CD8-positive, alpha-beta memory T cell (primary cell): ENCODE data around the gene BST2. TPM values are rescaled to one million over a fixed set of nuclear protein-coding genes. Genes with fewer than 3 reads are reported as not detected.

Source experiments
- CTCF ChIA-PET: fragments of 350-600 bp; sonication (Branson Sonifier 250); formaldehyde crosslinking; loops from one replicate; lab custom pipeline; 2021; ENCODE audit warnings: antibody characterized with exemption; lab: Charles Lee
- POLR2A ChIA-PET: fragments of 350-600 bp; sonication (Branson Sonifier 250); formaldehyde crosslinking; loops from one replicate; lab custom pipeline; 2021; ENCODE audit warnings: antibody characterized with exemption; lab: Charles Lee
- DNase-seq, 5 donors: peaks; one replicate each; pipeline versions ENCODE4 v3.0.0 to v3.0.0-alpha.2; 2020 to 2022; ENCODE audit warnings: mixed read lengths in 1 of 5
- H3K27ac ChIP-seq: one replicate; pipeline ENCODE4 v1.7.0; 2013; ENCODE audit warnings: low read depth, mild to moderate bottlenecking, low read length, moderate library complexity
- H3K27me3 ChIP-seq: 2 replicates; pipeline ENCODE4 v1.7.0; 2013; ENCODE audit warnings: low read length, mild to moderate bottlenecking; ENCODE audit not compliant: insufficient read depth, poor library complexity, severe bottlenecking
- H3K36me3 ChIP-seq: 2 replicates; pipeline ENCODE4 v1.7.0; 2013; ENCODE audit warnings: mild to moderate bottlenecking, low read length, moderate library complexity; ENCODE audit not compliant: insufficient read depth
- H3K4me1 ChIP-seq: 2 replicates; pipeline ENCODE4 v1.7.0; 2013; ENCODE audit warnings: mild to moderate bottlenecking, low read length, moderate library complexity; ENCODE audit not compliant: insufficient read depth
- H3K4me3 ChIP-seq: 2 replicates; pipeline ENCODE4 v1.7.0; 2013; ENCODE audit warnings: mild to moderate bottlenecking, low read length
- H3K9me3 ChIP-seq: 2 replicates; pipeline ENCODE4 v1.7.0; 2013; ENCODE audit warnings: mild to moderate bottlenecking, low read length
- H3K27ac Mint-ChIP-seq, 8 donors: one replicate each; pipeline ENCODE4 v1.8.0; 2020 to 2021; ENCODE audit warnings: mixed read lengths in 8 of 8, mild to moderate bottlenecking in 6 of 8, inconsistent platforms in 3 of 8, moderate library complexity in 3 of 8
- H3K27me3 Mint-ChIP-seq, 2 donors: one replicate each; pipeline ENCODE4 v1.8.0; 2020 to 2021; ENCODE audit warnings: mixed read lengths in 2 of 2, mild to moderate bottlenecking in 1 of 2, moderate library complexity in 1 of 2
- H3K36me3 Mint-ChIP-seq, 3 donors: one replicate each; pipeline ENCODE4 v1.8.0; 2020 to 2021; ENCODE audit warnings: mixed read lengths in 3 of 3, inconsistent platforms in 1 of 3, mild to moderate bottlenecking in 1 of 3
- H3K4me1 Mint-ChIP-seq, 3 donors: one replicate each; pipeline ENCODE4 v1.8.0; 2020 to 2021; ENCODE audit warnings: mixed read lengths in 3 of 3, inconsistent platforms in 1 of 3, mild to moderate bottlenecking in 1 of 3
- H3K4me3 Mint-ChIP-seq, 7 donors: one replicate each; pipeline ENCODE4 v1.8.0; 2020 to 2021; ENCODE audit warnings: mixed read lengths in 7 of 7, mild to moderate bottlenecking in 6 of 7, moderate library complexity in 4 of 7, inconsistent platforms in 2 of 7
- H3K9me3 Mint-ChIP-seq, 5 donors: one replicate each; pipeline ENCODE4 v1.8.0; 2020 to 2022; ENCODE audit warnings: mixed read lengths in 5 of 5, mild to moderate bottlenecking in 3 of 5, moderate library complexity in 2 of 5, inconsistent platforms in 1 of 5
- polyA plus RNA-seq: library from polyadenylated mRNA; unstranded; fragments of 300-500 nt; fragmentation: Illumina TruSeq; gene quantifications from one replicate; pipeline ENCODE4 v1.2.3, GENCODE V29; 2021
- total RNA-seq, 2 experiments: library from RNA; stranded (reverse); gene quantifications; one replicate each; pipeline ENCODE4 v1.2.3, GENCODE V29; 2021

BST2 gene
- total and polyA plus RNA-seq, 3 experiments from 2014 or later: 116 to 192 (median 124) TPM

DNA sequence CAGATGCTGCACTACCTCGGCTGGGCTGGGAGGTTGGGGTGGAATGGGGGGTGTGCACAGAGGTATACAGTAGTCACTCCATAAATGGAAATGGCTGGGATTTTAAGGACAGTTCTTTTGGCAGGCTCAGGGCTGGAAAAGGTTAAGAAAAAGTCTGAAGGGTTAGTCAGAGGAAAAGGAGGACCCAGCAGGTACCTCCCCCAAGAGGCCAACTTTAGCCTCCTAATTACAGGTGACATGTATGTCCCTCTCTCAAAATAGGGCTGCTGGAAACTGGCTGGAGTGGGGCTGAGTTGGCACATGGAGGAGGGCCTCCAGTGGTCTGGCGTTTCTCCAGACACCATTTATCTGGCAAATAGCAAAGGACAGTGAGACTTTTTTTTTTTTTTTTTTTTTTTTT lies 12.4 kb downstream of the BST2 start:
- Mint-ChIP-seq H3K27me3 (peaks cover 0 to 2% of the 10 kb centered on the region in 2 donors), H3K9me3 (peaks cover 0 to 2% (median 0%) of the 10 kb centered on the region in 5 donors), H3K36me3 (peaks cover 0 to 3% (median 0%) of the 10 kb centered on the region in 3 donors), H3K4me3 (no peak overlapping the region), H3K27ac (no peak overlapping the region), H3K4me1 (peaks cover 15 to 29% (median 20%) of the 10 kb centered on the region in 3 donors)
- Histone ChIP-seq H3K9me3 (no peaks in the 10 kb centered on the region), H3K27ac (no peak overlapping the region), H3K4me3 (no peak overlapping the region), H3K36me3 (no peaks in the 10 kb centered on the region), H3K27me3 (no peaks in the 10 kb centered on the region), H3K4me1 (peaks cover 20% of the 10 kb centered on the region)
- ChIA-PET CTCF (no interaction called here), POLR2A (no interaction called here)
- no peak for DNase-seq

DNA sequence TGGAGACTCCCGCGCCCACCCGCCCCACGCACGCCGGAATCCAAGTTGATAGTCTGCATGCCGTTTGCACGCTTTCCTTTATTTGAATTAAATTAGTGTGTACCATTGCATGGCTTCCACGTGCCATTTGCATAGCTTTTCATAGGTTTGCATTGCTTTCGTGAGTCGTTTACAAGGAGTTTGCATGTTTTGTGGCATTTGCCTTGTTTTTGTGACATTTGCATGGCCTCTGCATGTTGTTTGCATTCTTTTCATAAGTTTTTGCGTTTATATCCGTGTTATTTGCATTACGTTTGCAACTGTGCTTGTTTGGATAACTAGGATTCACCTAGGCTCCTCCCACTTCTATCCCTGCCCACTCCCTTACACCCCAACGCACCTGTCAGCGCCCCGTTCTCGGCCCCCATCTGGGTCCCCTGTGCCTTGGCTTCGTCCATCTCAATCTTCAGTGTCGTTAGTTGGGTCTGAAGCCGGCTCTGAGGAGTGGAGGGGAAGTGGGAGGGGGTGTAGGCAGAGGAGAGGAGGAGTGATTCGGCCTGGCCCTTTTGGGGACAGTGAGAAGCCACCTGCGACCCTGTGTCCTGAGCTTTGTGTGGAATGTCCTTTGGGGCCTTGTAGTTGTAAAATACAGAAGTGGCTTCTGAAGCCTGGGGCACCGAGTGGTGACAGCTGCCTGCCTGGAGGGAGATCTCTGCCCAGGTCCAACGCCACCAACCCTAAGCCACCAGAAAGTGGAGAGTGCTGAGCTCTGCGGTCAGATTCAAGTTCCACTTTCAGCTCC lies 13.9 kb downstream of the BST2 start:
- Histone ChIP-seq H3K4me3 (peak overlapping the region; percentile 57), H3K9me3 (no peaks in the 10 kb centered on the region), H3K27ac (no peak overlapping the region), H3K27me3 (no peaks in the 10 kb centered on the region), H3K4me1 (peaks cover 20% of the 10 kb centered on the region), H3K36me3 (no peaks in the 10 kb centered on the region)
- peaks cover 15 to 29% (median 20%) of the 10 kb centered on the region in 3 donors for H3K4me1 Mint-ChIP-seq
- CTCF ChIA-PET: interaction anchor here (0.7 to 4.0 kb wide), 5 partner anchors 15 to 136 kb away, joined by 3 to 21 read pairs (median 3); partner anchors contain the start of genes BST2 and MRPL34
- POLR2A ChIA-PET: interaction anchor here (0.6 to 1.2 kb wide), 2 partner anchors 11 to 28 kb away, joined by 7 to 10 read pairs; partner anchors contain the start of gene MVB12A
- peak overlapping the region; percentile 63 to 94 (median 76) for H3K4me3 Mint-ChIP-seq
- H3K9me3 Mint-ChIP-seq: peaks cover 0 to 2% (median 0%) of the 10 kb centered on the region in 5 donors
- no peaks in the 10 kb centered on the region for H3K36me3 Mint-ChIP-seq
- H3K27ac Mint-ChIP-seq: peak overlapping the region in 3 of 8 donors; percentile 17 to 55 (median 27)
- peaks cover 0 to 2% of the 10 kb centered on the region in 2 donors for H3K27me3 Mint-ChIP-seq
- no peak for DNase-seq

DNA sequence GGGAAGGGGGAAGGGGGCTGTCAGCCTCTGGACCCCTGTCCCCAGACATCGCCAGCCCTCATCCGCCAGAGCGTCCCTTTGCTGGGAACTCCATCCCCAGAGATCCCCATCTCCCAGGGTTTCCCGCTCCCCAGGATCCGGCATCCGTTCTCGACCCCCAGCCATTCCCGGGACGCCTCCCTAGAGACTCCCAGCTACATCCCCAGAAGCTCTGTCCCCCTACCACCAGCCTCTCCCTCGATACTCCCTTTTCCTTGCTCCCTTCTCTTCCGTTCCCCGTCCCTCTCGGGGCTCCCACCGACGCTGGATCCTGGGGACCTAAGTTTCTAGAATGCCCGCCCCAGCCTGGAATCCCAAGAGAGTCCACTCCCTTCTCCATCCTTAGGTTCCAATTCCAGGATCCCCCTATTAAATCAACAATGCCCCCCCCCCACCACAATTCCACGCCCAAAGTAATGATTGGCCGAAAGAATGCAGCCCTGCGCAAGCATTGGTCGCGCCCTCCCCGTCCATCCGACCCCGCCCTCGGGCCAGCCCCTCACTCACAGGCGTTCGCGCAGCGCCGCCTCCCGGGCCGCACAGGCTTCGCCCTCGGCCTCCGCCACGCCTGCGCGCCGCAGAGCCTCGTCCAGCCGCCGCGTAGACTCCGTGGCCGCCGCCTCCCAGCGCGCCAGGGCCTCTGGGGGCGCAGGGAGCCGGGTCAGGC lies 14.6 kb downstream of the BST2 start:
- Mint-ChIP-seq H3K4me1 (peaks cover 15 to 29% (median 20%) of the 10 kb centered on the region in 3 donors), H3K27ac (peak overlapping the region in 3 of 8 donors; percentile 48 to 86 (median 61))
- POLR2A ChIA-PET: interaction anchor here (0.9 to 1.2 kb wide), 2 partner anchors 29 to 89 kb away, joined by 3 to 7 read pairs; partner anchors contain the start of gene MVB12A

DNA sequence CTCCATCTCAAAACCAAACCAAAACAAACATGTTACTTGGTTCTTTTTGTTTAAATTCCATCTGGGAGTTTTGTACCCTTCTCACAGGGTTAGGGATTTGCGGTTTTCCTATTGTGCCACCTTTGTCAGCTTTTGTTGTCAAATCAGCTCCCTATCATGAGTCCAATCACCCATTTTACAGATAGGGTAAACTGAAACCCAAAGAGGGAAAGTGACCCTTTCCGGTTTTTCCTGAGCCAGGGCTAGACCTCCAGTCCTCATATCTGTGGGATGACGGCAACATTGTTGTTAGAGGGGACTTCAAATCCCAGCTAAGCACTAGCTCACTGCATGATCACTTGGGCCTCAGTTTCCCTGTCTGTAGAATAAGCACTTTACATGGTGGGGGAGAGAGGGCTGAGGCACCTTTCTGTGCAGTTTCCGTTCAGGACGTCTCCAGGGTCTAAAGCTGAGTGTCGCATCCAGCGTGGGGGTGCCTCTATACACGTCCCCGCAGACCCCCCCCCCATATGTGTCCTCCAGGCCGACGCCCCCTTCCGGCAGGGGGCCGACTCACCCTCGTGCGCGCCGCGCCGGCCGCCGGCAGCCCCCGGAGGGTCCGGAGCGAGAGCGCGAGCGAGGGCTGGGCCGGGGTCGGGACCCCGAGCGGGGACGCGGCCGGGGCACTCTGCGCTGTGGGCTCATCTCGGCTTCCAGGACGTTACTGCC lies 15.3 kb downstream of the BST2 start:
- Histone ChIP-seq H3K4me3 (peak overlapping the region; percentile 64), H3K9me3 (no peaks in the 10 kb centered on the region), H3K27me3 (no peaks in the 10 kb centered on the region), H3K4me1 (peaks cover 18% of the 10 kb centered on the region), H3K36me3 (no peaks in the 10 kb centered on the region), H3K27ac (no peak overlapping the region)
- CTCF ChIA-PET: interaction anchor here (0.6 to 4.0 kb wide), 11 partner anchors 16 to 265 kb away, joined by 3 to 21 read pairs (median 3); partner anchors contain the start of genes BST2 and NXNL1
- Mint-ChIP-seq H3K4me1 (peaks cover 13 to 26% (median 18%) of the 10 kb centered on the region in 3 donors), H3K27me3 (peaks cover 0 to 2% of the 10 kb centered on the region in 2 donors), H3K9me3 (peaks cover 0 to 2% (median 0%) of the 10 kb centered on the region in 5 donors), H3K27ac (no peak overlapping the region), H3K36me3 (no peaks in the 10 kb centered on the region), H3K4me3 (peak overlapping the region; percentile 16 to 94 (median 89))
- POLR2A ChIA-PET: interaction anchor here (0.9 kb wide), 1 partner anchor 88 kb away, joined by 3 read pairs; no protein-coding TSS in a partner anchor
- DNase-seq: peak in 1 of 5 donors; percentile 15

More for the DNA sequence above, 14.6 kb downstream of the BST2 start:
- H3K9me3 ChIP-seq: no peaks in the 10 kb centered on the region
- H3K4me1 ChIP-seq: peaks cover 20% of the 10 kb centered on the region
- H3K27me3 ChIP-seq: no peaks in the 10 kb centered on the region
- no peaks in the 10 kb centered on the region for H3K36me3 Mint-ChIP-seq
- H3K36me3 ChIP-seq: no peaks in the 10 kb centered on the region
- peak; percentile 81 to 88 (median 86) for DNase-seq
- no peak overlapping the region for H3K27ac ChIP-seq
- peak overlapping the region; percentile 76 to 94 (median 89) for H3K4me3 Mint-ChIP-seq
- peaks cover 0 to 2% of the 10 kb centered on the region in 2 donors for H3K27me3 Mint-ChIP-seq
- H3K4me3 ChIP-seq: peak overlapping the region; percentile 64
- CTCF ChIA-PET: interaction anchor here (1.5 to 4.0 kb wide), 3 partner anchors 15 to 69 kb away, joined by 3 to 21 read pairs (median 4); partner anchors contain the start of genes BST2 and NXNL1
- peaks cover 0 to 2% (median 0%) of the 10 kb centered on the region in 5 donors for H3K9me3 Mint-ChIP-seq

DNA sequence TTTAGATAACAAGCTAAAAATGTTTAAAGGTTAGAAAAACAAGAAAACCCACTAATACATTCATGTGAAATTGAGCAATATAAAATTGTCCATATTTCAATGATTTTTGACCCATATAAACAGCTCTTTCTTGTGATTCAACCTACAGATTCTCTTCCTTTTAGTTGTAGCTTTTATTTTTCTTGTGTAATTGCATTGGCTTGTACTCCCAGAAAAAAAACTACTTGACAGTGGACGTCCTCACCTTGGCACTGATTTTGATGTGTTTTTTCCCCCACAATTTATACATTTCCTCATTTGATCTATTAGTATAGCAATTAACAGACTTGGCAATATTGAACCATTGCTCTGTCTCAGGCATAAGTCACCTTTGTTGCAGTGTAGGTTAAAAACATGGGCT lies 16.1 kb downstream of the BST2 start:
- peak overlapping the region in 2 of 7 donors; percentile 8 to 24 for H3K4me3 Mint-ChIP-seq
- peaks cover 0 to 2% (median 0%) of the 10 kb centered on the region in 5 donors for H3K9me3 Mint-ChIP-seq
- Histone ChIP-seq H3K4me3 (no peak overlapping the region), H3K36me3 (no peaks in the 10 kb centered on the region), H3K27me3 (no peaks in the 10 kb centered on the region), H3K9me3 (no peaks in the 10 kb centered on the region), H3K4me1 (peaks cover 9% of the 10 kb centered on the region), H3K27ac (no peak overlapping the region)
- DNase-seq: no peak
- H3K4me1 Mint-ChIP-seq: peaks cover 10 to 22% (median 13%) of the 10 kb centered on the region in 3 donors
- ChIA-PET POLR2A (no interaction called here), CTCF (interaction anchor here (0.9 to 4.0 kb wide), 13 partner anchors 14 to 264 kb away, joined by 3 to 21 read pairs (median 4); partner anchors contain the start of genes BST2 and NXNL1)
- H3K27me3 Mint-ChIP-seq: peaks cover 0 to 2% of the 10 kb centered on the region in 2 donors
- H3K27ac Mint-ChIP-seq: no peak overlapping the region
- no peaks in the 10 kb centered on the region for H3K36me3 Mint-ChIP-seq

DNA sequence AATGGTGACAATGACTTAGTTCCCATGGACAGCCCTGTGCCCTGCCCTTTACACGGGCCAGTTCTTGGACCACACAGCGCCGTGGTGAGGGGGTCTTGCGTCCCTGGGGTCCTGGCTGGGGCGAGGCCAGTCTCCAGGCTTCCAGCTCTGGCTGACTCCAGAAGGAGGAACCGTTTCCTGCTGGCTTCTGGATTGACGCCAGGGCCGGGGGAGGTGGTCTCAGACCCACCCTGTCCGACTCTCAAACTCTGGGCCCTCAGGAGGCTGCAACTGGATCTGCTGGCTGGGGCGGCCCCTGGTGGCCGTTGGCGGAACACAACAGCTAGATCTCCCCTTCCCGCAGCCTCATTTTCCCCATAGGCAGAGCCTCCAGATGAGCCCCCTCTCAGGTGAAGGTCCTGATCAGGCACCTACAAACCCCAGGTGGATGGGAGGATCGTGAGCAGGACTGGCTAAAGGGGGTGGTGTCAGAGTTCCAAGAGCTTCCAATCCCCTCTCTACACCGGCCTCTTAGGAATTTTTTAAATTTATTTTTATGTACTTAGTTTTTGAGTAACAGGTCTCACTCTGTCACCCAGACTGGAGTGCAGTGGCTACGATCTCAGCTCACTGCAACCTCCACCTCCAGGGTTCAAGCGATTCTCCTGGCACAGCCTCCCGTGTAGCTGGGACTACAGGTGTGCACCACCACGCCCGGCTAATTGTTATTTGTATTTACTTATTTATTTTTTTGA lies 19.4 kb downstream of the BST2 start:
- Histone ChIP-seq H3K27me3 (no peaks in the 10 kb centered on the region), H3K36me3 (no peaks in the 10 kb centered on the region), H3K27ac (no peak overlapping the region), H3K9me3 (no peaks in the 10 kb centered on the region), H3K4me3 (no peak overlapping the region), H3K4me1 (peaks cover 4% of the 10 kb centered on the region)
- peak; percentile 37 to 69 (median 40) for DNase-seq
- no peaks in the 10 kb centered on the region for H3K27me3 Mint-ChIP-seq
- H3K4me3 Mint-ChIP-seq: no peak overlapping the region
- H3K9me3 Mint-ChIP-seq: peaks cover 0 to 2% (median 0%) of the 10 kb centered on the region in 5 donors
- H3K4me1 Mint-ChIP-seq: peaks cover 8 to 14% (median 11%) of the 10 kb centered on the region in 3 donors
- ChIA-PET CTCF (interaction anchor here (0.6 to 3.5 kb wide), 19 partner anchors 10 to 125 kb away, joined by 3 to 15 read pairs (median 4); partner anchors contain the start of genes ABHD8 and BST2), POLR2A (interaction anchor here (0.6 to 0.7 kb wide), 2 partner anchors 72 to 141 kb away, joined by 3 read pairs; no protein-coding TSS in a partner anchor)
- H3K27ac Mint-ChIP-seq: no peak overlapping the region
- no peaks in the 10 kb centered on the region for H3K36me3 Mint-ChIP-seq
